ENCODE data around the gene JARID2. TPM values are rescaled to one million over a fixed set of nuclear protein-coding genes. Genes with fewer than 3 reads are reported as not detected.

Gene JARID2
- total and polyA plus RNA-seq, 9 of the 15 experiments (the other 6 are each of a cell fraction or from before 2014, with no cell fraction given) = 5.0 to 29.0 (median 15.6) TPM

- TF ChIP-seq ZBTB11 (CRISPR knock-in tag; IDR thresholded peaks at IDR 0.05) = peak in 1 of 3 experiments; percentile 85; a peak in 2 of 6 replicates
- no peak; the same call in 1 of the 2 replicates for TF ChIP-seq ZBTB7A (IDR thresholded peaks at IDR 0.05; ENCODE audit: borderline replicate concordance, control insufficient read depth, low read depth, low read length)
- peak; percentile 77 for TF ChIP-seq NCOR1 (IDR thresholded peaks at IDR 0.05)
- TF ChIP-seq ADNP (tag; IDR thresholded peaks at IDR 0.05) = no peak
- TF ChIP-seq ZBTB8A (IDR thresholded peaks at IDR 0.05; ENCODE audit: partially characterized antibody) = no peak
- TF ChIP-seq NONO (IDR thresholded peaks at IDR 0.05; ENCODE audit: low read depth in 2 of 2, low read length in 1 of 2) = no peak
- TF ChIP-seq, protein P1, sequence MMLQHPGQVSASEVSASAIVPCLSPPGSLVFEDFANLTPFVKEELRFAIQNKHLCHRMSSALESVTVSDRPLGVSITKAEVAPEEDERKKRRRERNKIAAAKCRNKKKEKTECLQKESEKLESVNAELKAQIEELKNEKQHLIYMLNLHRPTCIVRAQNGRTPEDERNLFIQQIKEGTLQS (IDR thresholded peaks at IDR 0.05) = peak; percentile 62
- TF ChIP-seq, protein P1 (CRISPR knock-in tag; conservative IDR thresholded peaks at IDR 0.05) = peak; percentile 53; the same call in 1 of the 2 replicates
- TF ChIP-seq CXXC5 (CRISPR knock-in tag; IDR thresholded peaks at IDR 0.05) = peak; percentile 66
- TF ChIP-seq ZNF143 (CRISPR knock-in tag; IDR thresholded peaks at IDR 0.05) = no peak
- TF ChIP-seq GABPB1 (CRISPR knock-in tag; IDR thresholded peaks at IDR 0.05) = no peak
- peak; percentile 34 for TF ChIP-seq ZFX (CRISPR knock-in tag; IDR thresholded peaks at IDR 0.05)
- TF ChIP-seq KAT7 (CRISPR knock-in tag; IDR thresholded peaks at IDR 0.05; ENCODE audit: borderline replicate concordance) = peak; percentile 35; the same call in 1 of the 2 replicates
- 0 out of 2 replicates have a peak, but pooled peaks have one; percentile 30 for TF ChIP-seq GATA2 (CRISPR knock-in tag; IDR thresholded peaks at IDR 0.05)
- peak; percentile 46; the same call in 1 of the 2 replicates for TF ChIP-seq TRIM28 (IDR thresholded peaks at IDR 0.05)
Observed at GRCh38 chr6:15266423-15266996, 20.6 kb downstream of the JARID2 start (continued).

Measured in K562 (cell line).